SK-N-SH treated with all-trans-retinoic acid at 6 μM for 48 hours (cell line): Measurements from ENCODE around the gene SHISA2.

Source experiments
- ARNTL ChIP-seq: fragments of 450-650 bp; formaldehyde crosslinking; IDR thresholded peaks from 2 replicates; pipeline ENCODE4 v1.5.0; 2020; ENCODE audit warnings: low read depth, mild to moderate bottlenecking, moderate library complexity, borderline replicate concordance
- RARB ChIP-seq: fragments of 250-450 bp; sonication (Bioruptor Pico); IDR thresholded peaks from 2 replicates; pipeline ENCODE4 v1.8.0; 2021; ENCODE audit warnings: mild to moderate bottlenecking, moderate library complexity
- TOX ChIP-seq: fragments of 250-450 bp; sonication (Bioruptor Pico); IDR thresholded peaks from 2 replicates; pipeline ENCODE4 v1.8.0; 2021; ENCODE audit warnings: mild to moderate bottlenecking, moderate library complexity, borderline replicate concordance
- ZC3H10 ChIP-seq: fragments of 250-450 bp; sonication (Bioruptor Pico); IDR thresholded peaks from 2 replicates; pipeline ENCODE4 v1.5.1; 2021; ENCODE audit warnings: mild to moderate bottlenecking, moderate library complexity
- ZFP3 ChIP-seq: fragments of 250-450 bp; sonication (Bioruptor Pico); IDR thresholded peaks from 2 replicates; pipeline ENCODE4 v1.5.0; 2020; ENCODE audit warnings: mild to moderate bottlenecking, moderate library complexity
- ZFP30 ChIP-seq: fragments of 450-650 bp; formaldehyde crosslinking; IDR thresholded peaks from 2 replicates; pipeline ENCODE4 v1.5.0; 2022; ENCODE audit warnings: mild to moderate bottlenecking, moderate library complexity
- ZNF565 ChIP-seq: fragments of 450-650 bp; formaldehyde crosslinking; conservative IDR thresholded peaks from 2 replicates; pipeline ENCODE4 v1.5.0; 2020; ENCODE audit warnings: low read depth, mild to moderate bottlenecking, moderate library complexity
- ZNF8 ChIP-seq: fragments of 450-650 bp; formaldehyde crosslinking; IDR thresholded peaks from 2 replicates; pipeline ENCODE4 v1.5.0; 2020; ENCODE audit warnings: mild to moderate bottlenecking, moderate library complexity
- TF ChIP-seq, protein P1 (sequence below): fragments of 250-450 bp; sonication (Bioruptor Pico); IDR thresholded peaks from 2 replicates; pipeline ENCODE4 v1.5.1; 2021; ENCODE audit warnings: mild to moderate bottlenecking, moderate library complexity
- TF ChIP-seq, protein P2 (sequence below): fragments of 250-450 bp; sonication (Bioruptor Pico); IDR thresholded peaks from 2 replicates; pipeline ENCODE4 v1.8.0; 2020; ENCODE audit warnings: mild to moderate bottlenecking, moderate library complexity, borderline replicate concordance

DNA sequence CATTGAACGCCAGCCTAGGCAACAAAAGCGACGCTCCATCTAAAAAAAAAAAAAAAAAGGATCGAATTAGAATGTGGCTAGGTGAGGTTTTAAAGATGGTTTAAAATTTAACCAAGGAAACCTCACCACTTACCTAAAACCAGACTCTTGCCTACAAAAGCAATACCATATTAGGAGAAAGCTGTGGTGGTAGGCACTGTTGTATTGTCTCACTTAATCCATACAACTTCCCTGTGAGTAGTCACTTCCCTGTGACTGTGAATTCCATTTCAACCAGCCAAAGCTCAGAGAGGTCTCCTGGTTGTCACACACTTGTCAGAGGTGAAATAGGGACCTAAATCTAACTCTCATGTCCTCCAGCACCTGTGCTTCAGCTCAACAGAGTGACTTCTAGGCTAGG is 15.4 kb downstream of the SHISA2 start:
- TF ChIP-seq ZFP30 (CRISPR knock-in tag) (no peak), ZFP3 (CRISPR knock-in tag) (no peak), ARNTL (CRISPR knock-in tag) (no peak), TOX (CRISPR knock-in tag) (no peak), ZNF565 (CRISPR knock-in tag) (no peak), RARB (no peak), ZNF8 (CRISPR knock-in tag) (no peak), ZC3H10 (CRISPR knock-in tag) (no peak)
- TF ChIP-seq, protein P1, sequence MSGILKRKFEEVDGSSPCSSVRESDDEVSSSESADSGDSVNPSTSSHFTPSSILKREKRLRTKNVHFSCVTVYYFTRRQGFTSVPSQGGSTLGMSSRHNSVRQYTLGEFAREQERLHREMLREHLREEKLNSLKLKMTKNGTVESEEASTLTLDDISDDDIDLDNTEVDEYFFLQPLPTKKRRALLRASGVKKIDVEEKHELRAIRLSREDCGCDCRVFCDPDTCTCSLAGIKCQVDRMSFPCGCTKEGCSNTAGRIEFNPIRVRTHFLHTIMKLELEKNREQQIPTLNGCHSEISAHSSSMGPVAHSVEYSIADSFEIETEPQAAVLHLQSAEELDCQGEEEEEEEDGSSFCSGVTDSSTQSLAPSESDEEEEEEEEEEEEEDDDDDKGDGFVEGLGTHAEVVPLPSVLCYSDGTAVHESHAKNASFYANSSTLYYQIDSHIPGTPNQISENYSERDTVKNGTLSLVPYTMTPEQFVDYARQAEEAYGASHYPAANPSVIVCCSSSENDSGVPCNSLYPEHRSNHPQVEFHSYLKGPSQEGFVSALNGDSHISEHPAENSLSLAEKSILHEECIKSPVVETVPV (CRISPR knock-in tag), result no peak
- TF ChIP-seq, protein P2, sequence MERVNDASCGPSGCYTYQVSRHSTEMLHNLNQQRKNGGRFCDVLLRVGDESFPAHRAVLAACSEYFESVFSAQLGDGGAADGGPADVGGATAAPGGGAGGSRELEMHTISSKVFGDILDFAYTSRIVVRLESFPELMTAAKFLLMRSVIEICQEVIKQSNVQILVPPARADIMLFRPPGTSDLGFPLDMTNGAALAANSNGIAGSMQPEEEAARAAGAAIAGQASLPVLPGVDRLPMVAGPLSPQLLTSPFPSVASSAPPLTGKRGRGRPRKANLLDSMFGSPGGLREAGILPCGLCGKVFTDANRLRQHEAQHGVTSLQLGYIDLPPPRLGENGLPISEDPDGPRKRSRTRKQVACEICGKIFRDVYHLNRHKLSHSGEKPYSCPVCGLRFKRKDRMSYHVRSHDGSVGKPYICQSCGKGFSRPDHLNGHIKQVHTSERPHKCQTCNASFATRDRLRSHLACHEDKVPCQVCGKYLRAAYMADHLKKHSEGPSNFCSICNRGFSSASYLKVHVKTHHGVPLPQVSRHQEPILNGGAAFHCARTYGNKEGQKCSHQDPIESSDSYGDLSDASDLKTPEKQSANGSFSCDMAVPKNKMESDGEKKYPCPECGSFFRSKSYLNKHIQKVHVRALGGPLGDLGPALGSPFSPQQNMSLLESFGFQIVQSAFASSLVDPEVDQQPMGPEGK (CRISPR knock-in tag), result no peak
